ENCODE results near the gene MEOX2. TPM values are rescaled to one million over a fixed set of nuclear protein-coding genes. Genes with fewer than 3 reads are reported as not detected.

The MEOX2 gene
- total and polyA plus RNA-seq, 2 of the 13 experiments (the other 11 are each of a cell fraction or from before 2014, with no cell fraction given): not detected

DNA sequence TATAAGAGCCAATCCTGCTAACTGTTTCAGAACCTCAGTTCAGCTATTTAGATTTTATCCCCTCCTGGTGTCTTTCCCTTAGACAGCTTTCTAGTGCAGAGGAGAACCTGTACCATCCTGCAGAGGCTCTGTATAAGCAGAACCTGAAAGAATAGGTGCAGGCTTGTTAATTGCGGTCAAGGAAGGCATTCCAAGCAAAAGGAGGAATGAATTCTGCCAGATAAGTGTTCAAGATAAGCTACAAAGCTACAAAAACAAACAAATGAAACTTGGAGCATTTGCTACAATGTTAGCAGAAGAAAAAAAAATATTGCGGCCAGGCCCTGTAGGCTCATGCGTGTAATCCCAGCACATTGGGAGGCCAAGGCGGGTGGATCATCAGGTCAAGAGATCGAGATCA is 92.0 kb downstream of the MEOX2 start (continued):
- TF ChIP-seq, protein P1, sequence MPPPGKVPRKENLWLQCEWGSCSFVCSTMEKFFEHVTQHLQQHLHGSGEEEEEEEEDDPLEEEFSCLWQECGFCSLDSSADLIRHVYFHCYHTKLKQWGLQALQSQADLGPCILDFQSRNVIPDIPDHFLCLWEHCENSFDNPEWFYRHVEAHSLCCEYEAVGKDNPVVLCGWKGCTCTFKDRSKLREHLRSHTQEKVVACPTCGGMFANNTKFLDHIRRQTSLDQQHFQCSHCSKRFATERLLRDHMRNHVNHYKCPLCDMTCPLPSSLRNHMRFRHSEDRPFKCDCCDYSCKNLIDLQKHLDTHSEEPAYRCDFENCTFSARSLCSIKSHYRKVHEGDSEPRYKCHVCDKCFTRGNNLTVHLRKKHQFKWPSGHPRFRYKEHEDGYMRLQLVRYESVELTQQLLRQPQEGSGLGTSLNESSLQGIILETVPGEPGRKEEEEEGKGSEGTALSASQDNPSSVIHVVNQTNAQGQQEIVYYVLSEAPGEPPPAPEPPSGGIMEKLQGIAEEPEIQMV (CRISPR knock-in tag; IDR thresholded peaks at IDR 0.05; ENCODE audit: low read depth): no peak
- TF ChIP-seq, protein P2, sequence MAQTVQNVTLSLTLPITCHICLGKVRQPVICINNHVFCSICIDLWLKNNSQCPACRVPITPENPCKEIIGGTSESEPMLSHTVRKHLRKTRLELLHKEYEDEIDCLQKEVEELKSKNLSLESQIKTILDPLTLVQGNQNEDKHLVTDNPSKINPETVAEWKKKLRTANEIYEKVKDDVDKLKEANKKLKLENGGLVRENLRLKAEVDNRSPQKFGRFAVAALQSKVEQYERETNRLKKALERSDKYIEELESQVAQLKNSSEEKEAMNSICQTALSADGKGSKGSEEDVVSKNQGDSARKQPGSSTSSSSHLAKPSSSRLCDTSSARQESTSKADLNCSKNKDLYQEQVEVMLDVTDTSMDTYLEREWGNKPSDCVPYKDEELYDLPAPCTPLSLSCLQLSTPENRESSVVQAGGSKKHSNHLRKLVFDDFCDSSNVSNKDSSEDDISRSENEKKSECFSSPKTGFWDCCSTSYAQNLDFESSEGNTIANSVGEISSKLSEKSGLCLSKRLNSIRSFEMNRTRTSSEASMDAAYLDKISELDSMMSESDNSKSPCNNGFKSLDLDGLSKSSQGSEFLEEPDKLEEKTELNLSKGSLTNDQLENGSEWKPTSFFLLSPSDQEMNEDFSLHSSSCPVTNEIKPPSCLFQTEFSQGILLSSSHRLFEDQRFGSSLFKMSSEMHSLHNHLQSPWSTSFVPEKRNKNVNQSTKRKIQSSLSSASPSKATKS (CRISPR knock-in tag; IDR thresholded peaks at IDR 0.05): no peak
- TF ChIP-seq ZMAT3 (CRISPR knock-in tag; conservative IDR thresholded peaks at IDR 0.05): no peak

GRCh38 chr7:15593382-15593781 is 93.1 kb downstream of the MEOX2 start:
- ChIA-PET CTCF (ENCODE audit: low intra/inter-chr PET ratio, low total read pairs) (no interaction called here), POLR2A (no interaction called here)
- Histone ChIP-seq H3K27ac (ENCODE audit: extremely low read length, insufficient read depth, low read length) (no peak overlapping the region), H3K4me1 (ENCODE audit: insufficient read depth, low read length) (no peaks in the 10 kb centered on the region), H3K36me3 (replicated peaks in 1 of 2; ENCODE audit: control insufficient read depth in 1 of 2, insufficient read depth in 2 of 2, low read length in 2 of 2) (no peaks in the 10 kb centered on the region), H3K4me2 (ENCODE audit: low read depth, low read length) (no peak overlapping the region), H3K27me3 (ENCODE audit: control insufficient read depth in 1 of 2, insufficient read depth in 2 of 2, low read length in 2 of 2) (no peaks in the 10 kb centered on the region), H3K9ac (ENCODE audit: insufficient read depth, low read depth, low read length) (no peak overlapping the region), H3K9me3 (ENCODE audit: low read length) (peaks cover 55% of the 10 kb centered on the region), H3K4me3 (replicated peaks in 1 of 3; ENCODE audit: insufficient read depth in 1 of 3, low read depth in 2 of 3, low read length in 3 of 3) (no peak overlapping the region), H3K79me2 (ENCODE audit: insufficient read depth, low read length) (no peaks in the 10 kb centered on the region), H2AFZ (ENCODE audit: low read length) (no peak overlapping the region), H4K20me1 (ENCODE audit: insufficient read depth, low read length) (no peaks in the 10 kb centered on the region)
- no peak for FAIRE-seq
- ATAC-seq: no peak
- in situ Hi-C loops (cut with HindIII; ENCODE audit: extremely low pct_ligation_motif_present, low pct_unique_long_range_greater_than_20kb) (no loop called here), intact Hi-C loops (cut with micrococcal nuclease; ENCODE audit: unreplicated experiment) (no loop called here)
- 0% methylated on average over 3 of the region's 3 CpGs for WGBS (ENCODE audit: low lambda C conversion rate)
- BruUV-seq (replicated peaks): no TSS peak
- DNase-seq (ENCODE audit: low spot score): no peak
- TF ChIP-seq, protein P3, sequence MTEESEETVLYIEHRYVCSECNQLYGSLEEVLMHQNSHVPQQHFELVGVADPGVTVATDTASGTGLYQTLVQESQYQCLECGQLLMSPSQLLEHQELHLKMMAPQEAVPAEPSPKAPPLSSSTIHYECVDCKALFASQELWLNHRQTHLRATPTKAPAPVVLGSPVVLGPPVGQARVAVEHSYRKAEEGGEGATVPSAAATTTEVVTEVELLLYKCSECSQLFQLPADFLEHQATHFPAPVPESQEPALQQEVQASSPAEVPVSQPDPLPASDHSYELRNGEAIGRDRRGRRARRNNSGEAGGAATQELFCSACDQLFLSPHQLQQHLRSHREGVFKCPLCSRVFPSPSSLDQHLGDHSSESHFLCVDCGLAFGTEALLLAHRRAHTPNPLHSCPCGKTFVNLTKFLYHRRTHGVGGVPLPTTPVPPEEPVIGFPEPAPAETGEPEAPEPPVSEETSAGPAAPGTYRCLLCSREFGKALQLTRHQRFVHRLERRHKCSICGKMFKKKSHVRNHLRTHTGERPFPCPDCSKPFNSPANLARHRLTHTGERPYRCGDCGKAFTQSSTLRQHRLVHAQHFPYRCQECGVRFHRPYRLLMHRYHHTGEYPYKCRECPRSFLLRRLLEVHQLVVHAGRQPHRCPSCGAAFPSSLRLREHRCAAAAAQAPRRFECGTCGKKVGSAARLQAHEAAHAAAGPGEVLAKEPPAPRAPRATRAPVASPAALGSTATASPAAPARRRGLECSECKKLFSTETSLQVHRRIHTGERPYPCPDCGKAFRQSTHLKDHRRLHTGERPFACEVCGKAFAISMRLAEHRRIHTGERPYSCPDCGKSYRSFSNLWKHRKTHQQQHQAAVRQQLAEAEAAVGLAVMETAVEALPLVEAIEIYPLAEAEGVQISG (CRISPR knock-in tag; IDR thresholded peaks at IDR 0.05): no peak
- TF ChIP-seq ZFX (CRISPR knock-in tag; IDR thresholded peaks at IDR 0.05; ENCODE audit: low read depth): no peak
- TF ChIP-seq, protein P4, sequence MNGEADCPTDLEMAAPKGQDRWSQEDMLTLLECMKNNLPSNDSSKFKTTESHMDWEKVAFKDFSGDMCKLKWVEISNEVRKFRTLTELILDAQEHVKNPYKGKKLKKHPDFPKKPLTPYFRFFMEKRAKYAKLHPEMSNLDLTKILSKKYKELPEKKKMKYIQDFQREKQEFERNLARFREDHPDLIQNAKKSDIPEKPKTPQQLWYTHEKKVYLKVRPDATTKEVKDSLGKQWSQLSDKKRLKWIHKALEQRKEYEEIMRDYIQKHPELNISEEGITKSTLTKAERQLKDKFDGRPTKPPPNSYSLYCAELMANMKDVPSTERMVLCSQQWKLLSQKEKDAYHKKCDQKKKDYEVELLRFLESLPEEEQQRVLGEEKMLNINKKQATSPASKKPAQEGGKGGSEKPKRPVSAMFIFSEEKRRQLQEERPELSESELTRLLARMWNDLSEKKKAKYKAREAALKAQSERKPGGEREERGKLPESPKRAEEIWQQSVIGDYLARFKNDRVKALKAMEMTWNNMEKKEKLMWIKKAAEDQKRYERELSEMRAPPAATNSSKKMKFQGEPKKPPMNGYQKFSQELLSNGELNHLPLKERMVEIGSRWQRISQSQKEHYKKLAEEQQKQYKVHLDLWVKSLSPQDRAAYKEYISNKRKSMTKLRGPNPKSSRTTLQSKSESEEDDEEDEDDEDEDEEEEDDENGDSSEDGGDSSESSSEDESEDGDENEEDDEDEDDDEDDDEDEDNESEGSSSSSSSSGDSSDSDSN (CRISPR knock-in tag; IDR thresholded peaks at IDR 0.05): no peak
- no peak for TF ChIP-seq ZNF496 (CRISPR knock-in tag; IDR thresholded peaks at IDR 0.05; ENCODE audit: insufficient replicate concordance)
- TF ChIP-seq, protein P5, sequence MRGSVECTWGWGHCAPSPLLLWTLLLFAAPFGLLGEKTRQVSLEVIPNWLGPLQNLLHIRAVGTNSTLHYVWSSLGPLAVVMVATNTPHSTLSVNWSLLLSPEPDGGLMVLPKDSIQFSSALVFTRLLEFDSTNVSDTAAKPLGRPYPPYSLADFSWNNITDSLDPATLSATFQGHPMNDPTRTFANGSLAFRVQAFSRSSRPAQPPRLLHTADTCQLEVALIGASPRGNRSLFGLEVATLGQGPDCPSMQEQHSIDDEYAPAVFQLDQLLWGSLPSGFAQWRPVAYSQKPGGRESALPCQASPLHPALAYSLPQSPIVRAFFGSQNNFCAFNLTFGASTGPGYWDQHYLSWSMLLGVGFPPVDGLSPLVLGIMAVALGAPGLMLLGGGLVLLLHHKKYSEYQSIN (CRISPR knock-in tag; IDR thresholded peaks at IDR 0.05; ENCODE audit: borderline replicate concordance): no peak
- no peak for TF ChIP-seq SMAD3 (CRISPR knock-in tag; IDR thresholded peaks at IDR 0.05)
